Pancreas (tissue), 10 donors: ENCODE measurements around the gene USP12. TPM values are rescaled to one million over a fixed set of nuclear protein-coding genes. Genes with fewer than 3 reads are reported as not detected.
"Not testable (repeated sequence)": the region's sequence is repeated elsewhere in the genome, so short reads cannot be mapped to it uniquely, and the experiment has no call there.

Experiments
- ATAC-seq, 4 donors: fragments of 200-7000 bp; cut with Tn5 transposase; one replicate each; pipeline versions ENCODE4 v1.8.0 to v1.9.1; 2020; ENCODE audit warnings: mild to moderate bottlenecking in 4 of 4, moderate library complexity in 4 of 4
- DNase-seq, 6 donors: peaks; one replicate each; pipeline ENCODE4 v3.0.0-alpha.2; 2020
- FAIRE-seq: peaks from 2 replicates; lab custom pipeline; 2012; peaks lifted over from hg19 to GRCh38; lab: Jason Lieb, UNC
- H3K27ac ChIP-seq, 4 donors: fragments of 200-600 bp; sonication (generic); 1 replicate in 3 of 4; 2 replicates in 1 of 4; pipeline versions ENCODE4 v1.5.0 to v1.8.0; 2020
- H3K27me3 ChIP-seq, 4 donors: fragments of 200-600 bp; one replicate each; pipeline ENCODE4 v1.8.0; 2021
- H3K36me3 ChIP-seq, 3 donors: fragments of 200-600 bp; sonication (generic) in 1 of 3; one replicate each; pipeline versions ENCODE4 v1.5.0 to v1.8.0; 2020 to 2021
- H3K4me1 ChIP-seq, 3 donors: fragments of 200-600 bp; one replicate each; pipeline ENCODE4 v1.8.0; 2021
- H3K4me3 ChIP-seq, 4 donors: fragments of 200-600 bp; sonication (generic) in 2 of 4; one replicate each; pipeline versions ENCODE4 v1.5.0 to v1.8.0; 2020 to 2021
- H3K9me3 ChIP-seq, 4 donors: fragments of 200-600 bp; one replicate each; pipeline ENCODE4 v1.8.0; 2021
- WGBS, 2 donors: extraction: QIAGEN DNeasy Blood & Tissue Kit; methylation state at CpG; one replicate each; pipeline ENCODE4 v1.1.7; 2013; 5-methylcytosine and 5-hydroxymethylcytosine counted together
- intact Hi-C, 3 donors: fragments of 100-400 bp; cut with DNase I; formaldehyde crosslinking; loops; one replicate each; pipeline versions ENCODE4 v1.11.1 to v1.14.2; 2022
- polyA plus RNA-seq, 2 donors: library from polyadenylated mRNA; stranded (reverse); fragments of 200-250 nt; gene quantifications; one replicate each; pipeline ENCODE4 v1.2.3, GENCODE V29; 2013
- total RNA-seq, 6 donors: library from RNA; stranded (reverse); fragmentation: NEBNext Ultra II Directional in 4 of 6; extraction: Animal tissue kit (Norgen Biotek cat#: 25700) in 4 of 6; gene quantifications; one replicate each; pipeline versions ENCODE4 v1.2.1 to v1.2.4, GENCODE V29; 2021 to 2023
- TF ChIP-seq, protein P1 (sequence below), 4 donors: fragments of 200-600 bp; sonication (generic) in 3 of 4; IDR thresholded peaks; one replicate each; pipeline versions ENCODE4 v1.5.0 to v1.8.0; 2021; ENCODE audit warnings: antibody characterized with exemption in 4 of 4
- donor health status: healthy with polysubstance abuse.
- donor health status: DM: no; HTN: no; CAD: no; lungs with moderate emphysema.
- donor health status: DM: no; HTN: no; CAD: no.
- donor health status: control.
- donor health status: control.
- donor health status: Bipolar disorder and iron deficiency.
- donor health status: DM: yes; HTN: yes; CAD: no.
- donor health status: DM: no; HTN: no; CAD: no.
- donor health status: DM: no; HTN: no; CAD: no.
- donor health status: DM: yes; HTN: yes; CAD: no.

The USP12 gene
- total and polyA plus RNA-seq, 8 donors = 3.9 to 18.9 (median 9.4) TPM

DNA sequence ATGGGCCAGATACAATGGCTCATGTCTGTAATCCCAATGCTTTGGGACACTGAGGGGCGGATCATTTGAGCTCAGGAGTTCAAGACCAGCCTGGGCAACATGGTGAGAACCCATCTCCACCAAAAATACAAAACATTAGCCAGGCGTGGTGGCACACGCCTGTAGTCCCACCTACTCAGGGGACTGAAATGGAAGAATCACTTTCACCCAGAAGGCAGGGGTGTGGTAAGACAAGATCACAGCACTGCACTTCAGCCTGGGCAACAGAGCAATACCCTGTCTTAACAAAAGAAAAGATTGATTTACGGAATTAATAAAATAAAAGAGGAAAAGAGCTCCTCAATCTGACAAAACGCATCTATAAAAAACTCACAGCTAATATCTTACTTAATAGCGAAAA, 22.7 kb downstream of the USP12 start:
- FAIRE-seq = no peak
- WGBS, 2 donors = 95 to 98% methylated on average over 6 of the region's 6 CpGs
- no peaks in the 10 kb centered on the region for H3K36me3 ChIP-seq
- no peaks in the 10 kb centered on the region for H3K9me3 ChIP-seq
- no peak overlapping the region for H3K27ac ChIP-seq
- no peak for DNase-seq
- no peak for ATAC-seq
- H3K4me3 ChIP-seq = no peak overlapping the region
- TF ChIP-seq, protein P1, sequence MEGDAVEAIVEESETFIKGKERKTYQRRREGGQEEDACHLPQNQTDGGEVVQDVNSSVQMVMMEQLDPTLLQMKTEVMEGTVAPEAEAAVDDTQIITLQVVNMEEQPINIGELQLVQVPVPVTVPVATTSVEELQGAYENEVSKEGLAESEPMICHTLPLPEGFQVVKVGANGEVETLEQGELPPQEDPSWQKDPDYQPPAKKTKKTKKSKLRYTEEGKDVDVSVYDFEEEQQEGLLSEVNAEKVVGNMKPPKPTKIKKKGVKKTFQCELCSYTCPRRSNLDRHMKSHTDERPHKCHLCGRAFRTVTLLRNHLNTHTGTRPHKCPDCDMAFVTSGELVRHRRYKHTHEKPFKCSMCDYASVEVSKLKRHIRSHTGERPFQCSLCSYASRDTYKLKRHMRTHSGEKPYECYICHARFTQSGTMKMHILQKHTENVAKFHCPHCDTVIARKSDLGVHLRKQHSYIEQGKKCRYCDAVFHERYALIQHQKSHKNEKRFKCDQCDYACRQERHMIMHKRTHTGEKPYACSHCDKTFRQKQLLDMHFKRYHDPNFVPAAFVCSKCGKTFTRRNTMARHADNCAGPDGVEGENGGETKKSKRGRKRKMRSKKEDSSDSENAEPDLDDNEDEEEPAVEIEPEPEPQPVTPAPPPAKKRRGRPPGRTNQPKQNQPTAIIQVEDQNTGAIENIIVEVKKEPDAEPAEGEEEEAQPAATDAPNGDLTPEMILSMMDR (IDR thresholded peaks at IDR 0.05) = no peak
- peaks cover 0 to 9% (median 3%) of the 10 kb centered on the region in 3 donors for H3K4me1 ChIP-seq
- intact Hi-C loops = no loop called here
- H3K27me3 ChIP-seq = no peaks in the 10 kb centered on the region

DNA sequence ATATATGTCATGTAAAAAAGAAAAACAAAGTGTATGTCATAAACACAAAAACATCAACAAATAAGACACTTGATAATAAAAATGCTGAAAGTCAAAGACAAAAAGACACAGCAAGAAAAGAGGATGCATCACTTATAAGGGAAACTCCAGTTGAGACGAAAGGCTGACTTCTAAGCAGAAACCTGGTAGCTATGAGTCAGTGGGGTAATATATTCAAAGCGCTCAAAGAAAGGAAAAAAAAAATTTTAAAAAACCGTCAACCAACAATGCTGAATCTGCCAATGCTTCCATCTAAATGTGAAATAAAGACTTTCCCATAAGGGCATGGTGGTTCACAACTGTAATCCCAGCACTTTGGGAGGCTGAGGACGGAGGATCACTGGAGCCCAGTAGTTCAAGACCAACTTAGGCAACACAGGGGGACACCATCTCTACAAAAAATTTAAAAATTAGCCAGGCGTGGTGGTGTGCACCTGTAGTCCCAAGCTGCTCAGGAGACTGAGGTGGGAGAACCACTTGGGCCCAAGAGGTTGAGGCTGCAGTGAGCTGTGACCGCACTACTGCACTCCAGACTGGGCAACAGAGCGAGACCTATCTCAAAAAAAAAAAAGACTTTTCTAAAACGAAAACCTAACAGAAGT, 24.0 kb downstream of the USP12 start:
- DNase-seq (no peak), ATAC-seq (no peak), FAIRE-seq (no peak)
- H3K27ac ChIP-seq = no peak overlapping the region
- no peak overlapping the region for H3K4me3 ChIP-seq
- intact Hi-C loops = no loop called here
- no peaks in the 10 kb centered on the region for H3K27me3 ChIP-seq
- 90 to 91% methylated on average over 8 of the region's 8 CpGs for WGBS, 2 donors
- H3K36me3 ChIP-seq = no peaks in the 10 kb centered on the region
- TF ChIP-seq, protein P1 (IDR thresholded peaks at IDR 0.05) = no peak
- peaks cover 0 to 9% (median 3%) of the 10 kb centered on the region in 3 donors for H3K4me1 ChIP-seq
- H3K9me3 ChIP-seq = no peaks in the 10 kb centered on the region

DNA sequence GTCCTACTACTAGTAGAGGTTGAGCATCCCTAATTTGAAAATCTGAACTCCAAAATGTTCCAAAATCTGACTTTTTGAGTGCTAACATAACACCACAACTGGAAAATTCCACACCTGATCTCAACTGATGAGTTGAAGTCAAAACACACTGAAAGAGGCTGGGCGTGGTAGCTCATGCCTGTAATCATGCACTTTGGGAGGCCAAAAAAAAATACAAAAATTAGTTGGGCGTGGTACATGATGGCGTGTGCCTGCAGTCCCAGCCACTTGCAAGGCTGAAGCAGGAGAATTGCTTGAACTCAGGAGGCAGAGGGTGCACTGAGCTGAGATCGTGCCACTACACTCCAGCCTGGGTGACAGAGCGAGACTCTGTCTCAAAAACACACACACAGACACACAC, 29.9 kb downstream of the USP12 start:
- DNase-seq (no peak), FAIRE-seq (no peak), ATAC-seq (no peak)
- H3K27ac ChIP-seq = no peak overlapping the region
- no peak overlapping the region for H3K4me3 ChIP-seq
- H3K9me3 ChIP-seq = no peaks in the 10 kb centered on the region
- intact Hi-C loops = no loop called here
- 97 to 99% methylated on average over 5 of the region's 5 CpGs for WGBS, 2 donors
- no peaks in the 10 kb centered on the region for H3K27me3 ChIP-seq
- H3K4me1 ChIP-seq = peaks cover 0 to 3% (median 0%) of the 10 kb centered on the region in 3 donors
- TF ChIP-seq, protein P1 (IDR thresholded peaks at IDR 0.05) = no peak
- H3K36me3 ChIP-seq = no peaks in the 10 kb centered on the region

DNA sequence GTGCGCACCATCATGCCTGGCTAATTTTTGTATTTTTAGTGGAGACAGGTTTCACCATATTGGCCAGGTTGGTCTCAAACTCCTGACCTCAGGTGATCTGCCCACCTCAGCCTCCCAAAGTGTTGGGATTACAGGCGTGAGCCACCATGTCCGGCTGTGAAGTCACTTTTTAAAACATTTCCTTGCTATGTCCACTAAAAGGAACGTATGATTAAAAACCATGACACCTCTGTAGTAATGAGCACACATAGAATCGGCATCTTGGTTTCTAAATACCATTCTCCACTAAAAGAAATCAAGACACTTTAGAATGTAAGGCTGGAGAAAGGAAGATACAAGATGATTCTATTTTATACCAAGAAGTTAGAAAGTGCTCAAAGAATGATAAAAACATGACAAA, 30.5 kb downstream of the USP12 start:
- H3K9me3 ChIP-seq, H3K27me3 ChIP-seq, intact Hi-C loops, DNase-seq, H3K36me3 ChIP-seq, H3K4me1 ChIP-seq, H3K4me3 ChIP-seq, H3K27ac ChIP-seq, ATAC-seq, FAIRE-seq: not testable (repeated sequence)
- WGBS, 2 donors = 98% methylated on average over 5 of the region's 5 CpGs

DNA sequence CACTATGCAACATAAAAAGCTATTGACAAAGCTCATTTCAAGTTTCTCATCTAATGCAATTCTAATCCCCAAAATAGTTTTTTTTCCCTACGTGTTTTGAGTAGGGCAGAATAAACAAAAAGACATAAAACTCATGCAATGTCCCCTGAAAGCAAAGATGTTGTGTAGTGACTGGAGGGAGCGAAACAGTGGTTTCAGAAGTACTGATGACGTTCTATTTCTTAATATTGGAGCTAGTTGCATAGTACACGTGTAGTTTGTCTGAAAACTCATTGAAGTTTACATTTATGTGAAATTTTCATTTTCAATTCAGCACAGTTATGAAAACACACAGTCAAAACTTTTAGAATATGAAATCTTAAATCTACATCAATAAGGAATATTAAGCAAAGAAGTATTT, 31.6 kb downstream of the USP12 start:
- Histone ChIP-seq H3K27ac (no peak overlapping the region), H3K4me1 (peaks cover 0 to 5% (median 0%) of the 10 kb centered on the region in 3 donors), H3K27me3 (no peaks in the 10 kb centered on the region), H3K36me3 (no peaks in the 10 kb centered on the region), H3K4me3 (no peak overlapping the region), H3K9me3 (no peaks in the 10 kb centered on the region)
- intact Hi-C loops = no loop called here
- no peak for DNase-seq
- no peak for ATAC-seq
- 95% methylated on average over 4 of the region's 4 CpGs for WGBS, 2 donors
- TF ChIP-seq, protein P1 (IDR thresholded peaks at IDR 0.05) = no peak
- FAIRE-seq = no peak
